NB4 (cell line): ENCODE data around the gene ST13.

Experiments
- CTCF ChIP-seq: IDR thresholded peaks from one replicate; pipeline ENCODE4 v1.5.1; 2012; ENCODE audit warnings: low read depth, low read length
- MAX ChIP-seq: IDR thresholded peaks from 2 replicates; pipeline ENCODE4 v1.6.1; 2011; ENCODE audit warnings: low read depth, low read length
- POLR2A ChIP-seq: IDR thresholded peaks from 2 replicates; pipeline ENCODE4 v1.6.1; 2011; ENCODE audit warnings: mild to moderate bottlenecking; ENCODE audit not compliant: insufficient read length; ENCODE audit errors: extremely low read depth

- TF ChIP-seq CTCF (no peak), POLR2A (no peak), MAX (no peak)
Observed at GRCh38 chr22:40792451-40792850, 64.0 kb downstream of the ST13 start.
